Thyroid gland (tissue), 4 donors: ENCODE data around the gene KCNIP3. TPM values are rescaled to one million over a fixed set of nuclear protein-coding genes. Genes with fewer than 3 reads are reported as not detected.

ENCODE experiments used
- DNase-seq, 2 donors: peaks; one replicate each; pipeline ENCODE4 v3.0.0-alpha.2; 2019
- H3K27ac ChIP-seq, 3 donors: fragments of 200-600 bp; sonication (generic); 1 replicate in 2 of 3; 2 replicates in 1 of 3; pipeline ENCODE4 v1.5.1; 2016 to 2019; ENCODE audit warnings: mild to moderate bottlenecking in 1 of 3, moderate library complexity in 1 of 3
- H3K27me3 ChIP-seq: fragments of 200-600 bp; sonication (generic); one replicate; pipeline ENCODE4 v1.5.1; 2019
- H3K36me3 ChIP-seq, 2 donors: fragments of 200-600 bp; sonication (generic); one replicate each; pipeline ENCODE4 v1.5.1; 2016 to 2019
- H3K4me1 ChIP-seq, 2 donors: fragments of 200-600 bp; sonication (generic); one replicate each; pipeline ENCODE4 v1.5.1; 2017 to 2019
- H3K4me3 ChIP-seq, 3 donors: fragments of 200-600 bp; sonication (generic); replicated peaks in 1 of 3; 1 replicate in 2 of 3; 2 replicates in 1 of 3; pipeline ENCODE4 v1.5.1; 2016; ENCODE audit warnings: mild to moderate bottlenecking in 1 of 3
- H3K9me3 ChIP-seq: fragments of 200-600 bp; sonication (generic); one replicate; pipeline ENCODE4 v1.5.1; 2017
- CTCF ChIP-seq, 6 experiments: fragments of 200-600 bp in 3 of 6; fragments of 450-650 bp in 3 of 6; sonication (generic) in 3 of 6; IDR thresholded peaks; one replicate each; pipeline ENCODE4 v1.5.1; 2016 to 2019; ENCODE audit warnings: antibody characterized with exemption in 6 of 6, mild to moderate bottlenecking in 2 of 6, inconsistent platforms in 1 of 6, moderate library complexity in 1 of 6
- POLR2A ChIP-seq, 2 donors: fragments of 450-650 bp; IDR thresholded peaks; one replicate each; pipeline ENCODE4 v1.6.1; 2017; ENCODE audit warnings: antibody characterized with exemption in 2 of 2, mild to moderate bottlenecking in 2 of 2, moderate library complexity in 1 of 2
- WGBS, 2 donors: methylation state at CpG; one replicate each; pipeline ENCODE4 v1.1.5; 2017; 5-methylcytosine and 5-hydroxymethylcytosine counted together
- intact Hi-C: fragments of 100-400 bp; cut with DNase I; formaldehyde crosslinking; loops from one replicate; pipeline ENCODE4 v1.15.1; 2023
- total RNA-seq, 4 donors: library from RNA; depleted of rRNA; stranded (reverse); fragments of >200 nt; gene quantifications; one replicate each; pipeline ENCODE4 v1.2.3, GENCODE V29; 2016

The KCNIP3 gene
- total RNA-seq, 4 donors from 2014 or later, result 37.1 to 66.5 (median 51.1) TPM

- 90 to 95% methylated on average over 7 of the region's 7 CpGs for WGBS, 2 donors
- Histone ChIP-seq H3K36me3 (no peaks in the 10 kb centered on the region), H3K27me3 (no peaks in the 10 kb centered on the region), H3K4me1 (peaks cover 10 to 28% of the 10 kb centered on the region in 2 donors), H3K27ac (peak overlapping the region in 1 of 3 donors; percentile 30), H3K9me3 (no peaks in the 10 kb centered on the region), H3K4me3 (no peak overlapping the region)
- intact Hi-C loops, result no loop called here
- TF ChIP-seq POLR2A (IDR thresholded peaks at IDR 0.05), result no peak
- TF ChIP-seq CTCF (IDR thresholded peaks at IDR 0.05), result no peak
- no peak for DNase-seq
Observed at GRCh38 chr2:95343429-95344214, 46.5 kb downstream of the KCNIP3 start.

GRCh38 chr2:95344215-95344583, 47.1 kb downstream of the KCNIP3 start:
- Histone ChIP-seq H3K27me3 (no peaks in the 10 kb centered on the region), H3K27ac (no peak overlapping the region), H3K36me3 (no peaks in the 10 kb centered on the region), H3K9me3 (no peaks in the 10 kb centered on the region), H3K4me3 (no peak overlapping the region), H3K4me1 (peaks cover 10 to 32% of the 10 kb centered on the region in 2 donors)
- no peak for TF ChIP-seq CTCF (IDR thresholded peaks at IDR 0.05)
- TF ChIP-seq POLR2A (IDR thresholded peaks at IDR 0.05), result no peak
- no peak for DNase-seq
- 87% methylated on average over 10 to 12 of the region's 12 CpGs for WGBS, 2 donors
- intact Hi-C loops, result no loop called here

- intact Hi-C loops, result loop anchor here (5.0 kb wide), 1 partner anchor 43 kb away; no protein-coding TSS in a partner anchor
- no peaks in the 10 kb centered on the region for H3K9me3 ChIP-seq
- 75 to 85% methylated on average over 4 of the region's 4 CpGs for WGBS, 2 donors
- peak overlapping the region in 1 of 3 donors; percentile 95 for H3K27ac ChIP-seq
- no peaks in the 10 kb centered on the region for H3K27me3 ChIP-seq
- no peaks in the 10 kb centered on the region for H3K36me3 ChIP-seq
- H3K4me1 ChIP-seq, result peaks cover 10 to 37% of the 10 kb centered on the region in 2 donors
- H3K4me3 ChIP-seq, result no peak overlapping the region
- no peak for TF ChIP-seq CTCF (IDR thresholded peaks at IDR 0.05)
- no peak for TF ChIP-seq POLR2A (IDR thresholded peaks at IDR 0.05)
- DNase-seq, result no peak
Observed at GRCh38 chr2:95344656-95345055, 47.5 kb downstream of the KCNIP3 start.

GRCh38 chr2:95345081-95345562, 48.0 kb downstream of the KCNIP3 start:
- H3K9me3 ChIP-seq, result no peaks in the 10 kb centered on the region
- DNase-seq, result no peak
- peaks cover 10 to 39% of the 10 kb centered on the region in 2 donors for H3K4me1 ChIP-seq
- H3K4me3 ChIP-seq, result peak overlapping the region in 1 of 3 donors; percentile 66
- WGBS, 2 donors, result 23 to 27% methylated on average over 14 to 18 of the region's 24 CpGs
- no peaks in the 10 kb centered on the region for H3K36me3 ChIP-seq
- H3K27me3 ChIP-seq, result no peaks in the 10 kb centered on the region
- peak overlapping the region in 2 of 3 donors; percentile 2 to 95 for H3K27ac ChIP-seq
- TF ChIP-seq CTCF (IDR thresholded peaks at IDR 0.05) (no peak), POLR2A (IDR thresholded peaks at IDR 0.05) (no peak)
- intact Hi-C loops, result loop anchor here (5.0 kb wide), 1 partner anchor 42 kb away; no protein-coding TSS in a partner anchor
